ENCODE data around the gene DDAH1.

DNA sequence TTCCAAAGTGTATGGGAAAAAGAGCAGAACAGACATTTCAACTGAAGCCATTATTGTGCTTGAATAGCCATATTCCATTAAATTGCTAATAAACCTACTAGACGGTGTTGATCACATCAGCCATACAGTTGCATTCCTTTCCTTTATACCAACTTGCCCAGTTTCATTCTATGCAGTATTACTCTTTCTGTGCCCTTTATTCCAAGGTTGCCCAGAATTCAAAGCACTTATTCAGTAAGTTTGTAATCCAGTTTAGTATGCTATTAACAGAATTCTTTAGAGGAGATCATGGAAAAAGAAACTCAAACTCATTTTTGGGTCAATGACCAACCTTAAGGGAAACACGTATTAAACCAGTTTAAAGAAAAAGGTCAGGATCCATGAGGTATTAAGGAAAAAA is 89.5 kb downstream of the DDAH1 start:
- TF ChIP-seq, protein P1, sequence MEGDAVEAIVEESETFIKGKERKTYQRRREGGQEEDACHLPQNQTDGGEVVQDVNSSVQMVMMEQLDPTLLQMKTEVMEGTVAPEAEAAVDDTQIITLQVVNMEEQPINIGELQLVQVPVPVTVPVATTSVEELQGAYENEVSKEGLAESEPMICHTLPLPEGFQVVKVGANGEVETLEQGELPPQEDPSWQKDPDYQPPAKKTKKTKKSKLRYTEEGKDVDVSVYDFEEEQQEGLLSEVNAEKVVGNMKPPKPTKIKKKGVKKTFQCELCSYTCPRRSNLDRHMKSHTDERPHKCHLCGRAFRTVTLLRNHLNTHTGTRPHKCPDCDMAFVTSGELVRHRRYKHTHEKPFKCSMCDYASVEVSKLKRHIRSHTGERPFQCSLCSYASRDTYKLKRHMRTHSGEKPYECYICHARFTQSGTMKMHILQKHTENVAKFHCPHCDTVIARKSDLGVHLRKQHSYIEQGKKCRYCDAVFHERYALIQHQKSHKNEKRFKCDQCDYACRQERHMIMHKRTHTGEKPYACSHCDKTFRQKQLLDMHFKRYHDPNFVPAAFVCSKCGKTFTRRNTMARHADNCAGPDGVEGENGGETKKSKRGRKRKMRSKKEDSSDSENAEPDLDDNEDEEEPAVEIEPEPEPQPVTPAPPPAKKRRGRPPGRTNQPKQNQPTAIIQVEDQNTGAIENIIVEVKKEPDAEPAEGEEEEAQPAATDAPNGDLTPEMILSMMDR (conservative IDR thresholded peaks at IDR 0.05; ENCODE audit: low read depth in 2 of 2), result no peak
- no peak for TF ChIP-seq POLR2AphosphoS5 (IDR thresholded peaks at IDR 0.05; ENCODE audit: low read depth)
- TF ChIP-seq, protein P2, sequence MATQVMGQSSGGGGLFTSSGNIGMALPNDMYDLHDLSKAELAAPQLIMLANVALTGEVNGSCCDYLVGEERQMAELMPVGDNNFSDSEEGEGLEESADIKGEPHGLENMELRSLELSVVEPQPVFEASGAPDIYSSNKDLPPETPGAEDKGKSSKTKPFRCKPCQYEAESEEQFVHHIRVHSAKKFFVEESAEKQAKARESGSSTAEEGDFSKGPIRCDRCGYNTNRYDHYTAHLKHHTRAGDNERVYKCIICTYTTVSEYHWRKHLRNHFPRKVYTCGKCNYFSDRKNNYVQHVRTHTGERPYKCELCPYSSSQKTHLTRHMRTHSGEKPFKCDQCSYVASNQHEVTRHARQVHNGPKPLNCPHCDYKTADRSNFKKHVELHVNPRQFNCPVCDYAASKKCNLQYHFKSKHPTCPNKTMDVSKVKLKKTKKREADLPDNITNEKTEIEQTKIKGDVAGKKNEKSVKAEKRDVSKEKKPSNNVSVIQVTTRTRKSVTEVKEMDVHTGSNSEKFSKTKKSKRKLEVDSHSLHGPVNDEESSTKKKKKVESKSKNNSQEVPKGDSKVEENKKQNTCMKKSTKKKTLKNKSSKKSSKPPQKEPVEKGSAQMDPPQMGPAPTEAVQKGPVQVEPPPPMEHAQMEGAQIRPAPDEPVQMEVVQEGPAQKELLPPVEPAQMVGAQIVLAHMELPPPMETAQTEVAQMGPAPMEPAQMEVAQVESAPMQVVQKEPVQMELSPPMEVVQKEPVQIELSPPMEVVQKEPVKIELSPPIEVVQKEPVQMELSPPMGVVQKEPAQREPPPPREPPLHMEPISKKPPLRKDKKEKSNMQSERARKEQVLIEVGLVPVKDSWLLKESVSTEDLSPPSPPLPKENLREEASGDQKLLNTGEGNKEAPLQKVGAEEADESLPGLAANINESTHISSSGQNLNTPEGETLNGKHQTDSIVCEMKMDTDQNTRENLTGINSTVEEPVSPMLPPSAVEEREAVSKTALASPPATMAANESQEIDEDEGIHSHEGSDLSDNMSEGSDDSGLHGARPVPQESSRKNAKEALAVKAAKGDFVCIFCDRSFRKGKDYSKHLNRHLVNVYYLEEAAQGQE (IDR thresholded peaks at IDR 0.05; ENCODE audit: unreplicated experiment), result no peak

Measured in GM23338 (cell line).